Endothelial cell (in vitro differentiated cells): ENCODE results near the gene TSPAN19. TPM values are rescaled to one million over a fixed set of nuclear protein-coding genes. Genes with fewer than 3 reads are reported as not detected.

Experiments
- DNase-seq: peaks from one replicate; pipeline ENCODE4 v3.0.0; 2021; ENCODE audit warnings: low spot score
- H3K27ac Mint-ChIP-seq: one replicate; pipeline ENCODE4 v1.8.0; 2021; ENCODE audit warnings: mixed read lengths, inconsistent platforms; ENCODE audit not compliant: unreplicated experiment
- H3K27me3 Mint-ChIP-seq: one replicate; pipeline ENCODE4 v1.8.0; 2021; ENCODE audit warnings: mild to moderate bottlenecking, moderate library complexity, mixed read lengths, inconsistent platforms; ENCODE audit not compliant: unreplicated experiment
- H3K36me3 Mint-ChIP-seq: one replicate; pipeline ENCODE4 v1.8.0; 2021; ENCODE audit warnings: mild to moderate bottlenecking, low read depth, mixed read lengths, inconsistent platforms; ENCODE audit not compliant: unreplicated experiment
- H3K4me1 Mint-ChIP-seq: one replicate; pipeline ENCODE4 v1.8.0; 2021; ENCODE audit warnings: mild to moderate bottlenecking, mixed read lengths, inconsistent platforms; ENCODE audit not compliant: unreplicated experiment
- H3K4me3 Mint-ChIP-seq: one replicate; pipeline ENCODE4 v1.8.0; 2021; ENCODE audit warnings: mild to moderate bottlenecking, mixed read lengths, inconsistent platforms; ENCODE audit not compliant: unreplicated experiment
- H3K9me3 Mint-ChIP-seq: one replicate; pipeline ENCODE4 v1.8.0; 2021; ENCODE audit warnings: mixed read lengths, inconsistent platforms; ENCODE audit not compliant: unreplicated experiment
- total RNA-seq: library from RNA; stranded (reverse); fragmentation: NEBNext Ultra II Directional; extraction: Animal tissue kit (Norgen Biotek cat#: 25700); gene quantifications from one replicate; pipeline ENCODE4 v1.2.1, GENCODE V29; 2021; ENCODE audit not compliant: unreplicated experiment
- TF ChIP-seq, protein P1 (sequence below): fragments of 200-600 bp; sonication (generic); IDR thresholded peaks from one replicate; pipeline ENCODE4 v1.5.0; 2021; ENCODE audit warnings: antibody characterized with exemption; ENCODE audit not compliant: unreplicated experiment

Gene TSPAN19
- total RNA-seq, 1 donor from 2014 or later, result 0.59 TPM

DNA sequence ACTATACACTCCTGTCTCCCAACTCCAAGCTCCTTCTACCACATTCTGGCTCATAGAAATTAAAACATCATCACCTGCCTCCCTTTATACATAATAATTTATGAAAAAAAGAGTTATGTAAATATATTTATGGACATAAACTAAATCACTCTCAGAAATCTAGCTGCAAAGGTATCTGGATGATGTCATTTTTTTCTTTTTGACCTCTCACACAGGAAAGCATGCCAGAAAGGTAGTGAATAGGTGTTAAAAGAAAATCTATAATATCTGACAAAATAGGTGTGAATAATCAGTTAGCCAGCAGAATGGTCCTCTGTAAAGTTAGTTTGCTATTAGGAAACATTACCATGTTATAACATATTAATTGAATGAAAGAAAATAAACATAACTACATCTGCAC, 7.8 kb upstream of the TSPAN19 start:
- Mint-ChIP-seq H3K27ac (no peak overlapping the region), H3K4me1 (no peaks in the 10 kb centered on the region), H3K4me3 (no peak overlapping the region), H3K9me3 (no peaks in the 10 kb centered on the region), H3K36me3 (no peaks in the 10 kb centered on the region), H3K27me3 (no peaks in the 10 kb centered on the region)
- no peak for DNase-seq
- TF ChIP-seq, protein P1, sequence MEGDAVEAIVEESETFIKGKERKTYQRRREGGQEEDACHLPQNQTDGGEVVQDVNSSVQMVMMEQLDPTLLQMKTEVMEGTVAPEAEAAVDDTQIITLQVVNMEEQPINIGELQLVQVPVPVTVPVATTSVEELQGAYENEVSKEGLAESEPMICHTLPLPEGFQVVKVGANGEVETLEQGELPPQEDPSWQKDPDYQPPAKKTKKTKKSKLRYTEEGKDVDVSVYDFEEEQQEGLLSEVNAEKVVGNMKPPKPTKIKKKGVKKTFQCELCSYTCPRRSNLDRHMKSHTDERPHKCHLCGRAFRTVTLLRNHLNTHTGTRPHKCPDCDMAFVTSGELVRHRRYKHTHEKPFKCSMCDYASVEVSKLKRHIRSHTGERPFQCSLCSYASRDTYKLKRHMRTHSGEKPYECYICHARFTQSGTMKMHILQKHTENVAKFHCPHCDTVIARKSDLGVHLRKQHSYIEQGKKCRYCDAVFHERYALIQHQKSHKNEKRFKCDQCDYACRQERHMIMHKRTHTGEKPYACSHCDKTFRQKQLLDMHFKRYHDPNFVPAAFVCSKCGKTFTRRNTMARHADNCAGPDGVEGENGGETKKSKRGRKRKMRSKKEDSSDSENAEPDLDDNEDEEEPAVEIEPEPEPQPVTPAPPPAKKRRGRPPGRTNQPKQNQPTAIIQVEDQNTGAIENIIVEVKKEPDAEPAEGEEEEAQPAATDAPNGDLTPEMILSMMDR, result no peak

DNA sequence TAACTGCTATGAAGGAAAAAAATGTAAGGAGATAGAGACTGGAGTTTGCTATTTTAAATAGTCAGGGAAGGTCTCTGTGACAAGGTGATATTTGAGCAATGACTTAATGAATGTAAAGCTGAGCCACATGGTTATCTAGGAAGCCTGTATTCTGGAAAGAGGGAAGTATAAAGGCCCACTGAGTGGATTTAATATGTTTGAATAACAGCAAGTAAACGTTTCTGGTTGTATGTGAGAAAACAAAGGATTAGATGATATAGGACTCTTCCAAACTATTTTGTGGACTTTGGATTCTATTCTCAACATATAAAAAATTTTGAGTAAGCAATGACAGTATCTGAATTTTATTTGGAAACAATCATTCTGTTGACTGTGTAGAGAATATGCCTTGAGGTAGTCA, 5.3 kb upstream of the TSPAN19 start:
- TF ChIP-seq, protein P1, result no peak
- no peaks in the 10 kb centered on the region for H3K9me3 Mint-ChIP-seq
- H3K4me3 Mint-ChIP-seq, result no peak overlapping the region
- H3K36me3 Mint-ChIP-seq, result no peaks in the 10 kb centered on the region
- H3K27me3 Mint-ChIP-seq, result peaks cover 2% of the 10 kb centered on the region
- no peak for DNase-seq
- H3K27ac Mint-ChIP-seq, result no peak overlapping the region
- no peaks in the 10 kb centered on the region for H3K4me1 Mint-ChIP-seq

GRCh38 chr12:85036733-85037132, 656 bp upstream of the TSPAN19 start:
- no peak for DNase-seq
- no peaks in the 10 kb centered on the region for H3K4me1 Mint-ChIP-seq
- H3K9me3 Mint-ChIP-seq, result no peaks in the 10 kb centered on the region
- no peaks in the 10 kb centered on the region for H3K36me3 Mint-ChIP-seq
- peak overlapping the region; percentile 94 for H3K4me3 Mint-ChIP-seq
- peaks cover 2% of the 10 kb centered on the region for H3K27me3 Mint-ChIP-seq
- TF ChIP-seq, protein P1, result no peak
- H3K27ac Mint-ChIP-seq, result peak overlapping the region; percentile 97

GRCh38 chr12:85029456-85029855, 6.6 kb downstream of the TSPAN19 start:
- Mint-ChIP-seq H3K4me1 (no peaks in the 10 kb centered on the region), H3K27me3 (no peaks in the 10 kb centered on the region), H3K36me3 (no peaks in the 10 kb centered on the region), H3K9me3 (no peaks in the 10 kb centered on the region), H3K4me3 (no peak overlapping the region), H3K27ac (no peak overlapping the region)
- TF ChIP-seq, protein P1, result peak; percentile 89
- DNase-seq, result no peak

DNA sequence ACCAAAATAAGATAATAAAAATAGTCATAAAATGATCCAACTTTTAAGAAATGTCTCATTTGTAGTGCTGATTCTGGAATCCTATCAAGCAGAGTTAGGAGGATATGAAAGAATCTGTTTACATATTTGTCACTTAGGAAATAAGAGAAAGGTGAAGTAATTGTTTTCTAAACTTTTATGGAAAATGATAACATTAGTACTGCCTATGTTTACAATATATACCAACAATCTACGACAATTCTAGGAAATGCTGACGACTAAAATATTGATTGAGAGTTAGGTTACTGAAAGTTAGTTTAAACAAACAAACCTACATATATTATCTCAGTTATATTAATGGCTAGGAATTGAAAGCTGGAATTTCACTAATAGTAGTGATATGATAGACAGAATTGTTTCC, 18.0 kb downstream of the TSPAN19 start:
- no peaks in the 10 kb centered on the region for H3K9me3 Mint-ChIP-seq
- no peaks in the 10 kb centered on the region for H3K36me3 Mint-ChIP-seq
- no peaks in the 10 kb centered on the region for H3K4me1 Mint-ChIP-seq
- DNase-seq, result no peak
- H3K27me3 Mint-ChIP-seq, result no peaks in the 10 kb centered on the region
- H3K27ac Mint-ChIP-seq, result no peak overlapping the region
- TF ChIP-seq, protein P1, result no peak
- no peak overlapping the region for H3K4me3 Mint-ChIP-seq
